Tibial nerve (tissue), 4 donors: ENCODE results near the gene OSGEP. TPM values are rescaled to one million over a fixed set of nuclear protein-coding genes. Genes with fewer than 3 reads are reported as not detected.
"Not testable (repeated sequence)": the region's sequence is repeated elsewhere in the genome, so short reads cannot be mapped to it uniquely, and the experiment has no call there.

Source experiments
- DNase-seq, 2 donors: peaks; one replicate each; pipeline ENCODE4 v3.0.0-alpha.2; 2019; ENCODE audit warnings: low spot score in 2 of 2
- H3K27ac ChIP-seq, 4 donors: fragments of 200-600 bp; sonication (generic) in 3 of 4; one replicate each; pipeline ENCODE4 v1.5.1; 2017 to 2019; ENCODE audit warnings: mild to moderate bottlenecking in 1 of 4
- H3K27me3 ChIP-seq, 2 donors: fragments of 200-600 bp; sonication (generic) in 1 of 2; one replicate each; pipeline versions ENCODE4 v1.5.1 to v1.6.0; 2017 to 2019
- H3K36me3 ChIP-seq, 3 donors: fragments of 200-600 bp; sonication (generic); one replicate each; pipeline ENCODE4 v1.5.1; 2018 to 2019
- H3K4me1 ChIP-seq, 4 donors: fragments of 200-600 bp; sonication (generic) in 3 of 4; one replicate each; pipeline ENCODE4 v1.5.1; 2017 to 2019
- H3K4me3 ChIP-seq, 4 donors: fragments of 200-600 bp; sonication (generic) in 3 of 4; one replicate each; pipeline ENCODE4 v1.5.1; 2017 to 2019; ENCODE audit warnings: mild to moderate bottlenecking in 1 of 4, moderate library complexity in 1 of 4
- H3K9me3 ChIP-seq, 4 donors: fragments of 200-600 bp; sonication (generic) in 3 of 4; one replicate each; pipeline ENCODE4 v1.5.1; 2017 to 2019
- EP300 ChIP-seq, 2 donors: sonication (generic); formaldehyde crosslinking; IDR thresholded peaks; one replicate each; pipeline ENCODE4 v1.6.1; 2017; ENCODE audit warnings: antibody characterized with exemption in 2 of 2, mild to moderate bottlenecking in 1 of 2
- POLR2A ChIP-seq, 2 donors: fragments of 450-650 bp; IDR thresholded peaks; one replicate each; pipeline ENCODE4 v1.6.1; 2017; ENCODE audit warnings: antibody characterized with exemption in 2 of 2, mild to moderate bottlenecking in 2 of 2, moderate library complexity in 2 of 2
- WGBS, 2 donors: methylation state at CpG; one replicate each; pipeline ENCODE4 v1.1.5; 2018; 5-methylcytosine and 5-hydroxymethylcytosine counted together
- total RNA-seq, 4 donors: library from RNA; depleted of rRNA; stranded (reverse); fragments of >200 nt; gene quantifications; one replicate each; pipeline ENCODE4 v1.1.0, GENCODE V29; 2016
- TF ChIP-seq, protein P1 (sequence below), 5 experiments: fragments of 200-600 bp in 3 of 5; fragments of 450-650 bp in 2 of 5; sonication (generic) in 3 of 5; IDR thresholded peaks; one replicate each; pipeline ENCODE4 v1.5.1; 2016 to 2019; ENCODE audit warnings: antibody characterized with exemption in 5 of 5, mild to moderate bottlenecking in 3 of 5, moderate library complexity in 2 of 5

The OSGEP gene
- total RNA-seq, 4 donors from 2014 or later: 58.4 to 115 (median 70.6) TPM

DNA sequence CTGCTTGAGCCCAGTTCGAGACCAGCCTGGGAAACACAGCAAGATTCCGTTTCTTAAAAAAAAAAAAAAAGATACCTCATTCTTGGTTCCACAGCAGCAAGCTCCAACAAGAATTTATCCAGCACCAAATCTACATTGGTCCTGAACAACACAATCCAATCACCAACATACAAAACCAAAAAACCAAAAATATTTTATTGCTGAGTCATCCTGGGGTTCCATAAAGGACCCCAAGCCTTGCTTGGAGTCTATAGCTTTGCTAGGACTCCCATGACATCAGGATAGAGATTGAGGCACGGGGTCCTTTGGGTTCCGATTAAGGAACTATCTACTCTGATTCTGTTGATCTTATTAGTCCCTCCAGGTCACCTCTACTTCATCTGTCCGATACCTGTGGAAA lies 7.7 kb downstream of the OSGEP start:
- Histone ChIP-seq H3K4me1 (no peaks in the 10 kb centered on the region), H3K27ac (no peak overlapping the region), H3K4me3 (no peak overlapping the region), H3K27me3 (no peaks in the 10 kb centered on the region), H3K36me3 (peaks cover 0 to 83% (median 40%) of the 10 kb centered on the region in 3 donors), H3K9me3 (no peaks in the 10 kb centered on the region)
- TF ChIP-seq POLR2A (IDR thresholded peaks at IDR 0.05): no peak
- no peak for TF ChIP-seq EP300 (IDR thresholded peaks at IDR 0.05)
- TF ChIP-seq, protein P1, sequence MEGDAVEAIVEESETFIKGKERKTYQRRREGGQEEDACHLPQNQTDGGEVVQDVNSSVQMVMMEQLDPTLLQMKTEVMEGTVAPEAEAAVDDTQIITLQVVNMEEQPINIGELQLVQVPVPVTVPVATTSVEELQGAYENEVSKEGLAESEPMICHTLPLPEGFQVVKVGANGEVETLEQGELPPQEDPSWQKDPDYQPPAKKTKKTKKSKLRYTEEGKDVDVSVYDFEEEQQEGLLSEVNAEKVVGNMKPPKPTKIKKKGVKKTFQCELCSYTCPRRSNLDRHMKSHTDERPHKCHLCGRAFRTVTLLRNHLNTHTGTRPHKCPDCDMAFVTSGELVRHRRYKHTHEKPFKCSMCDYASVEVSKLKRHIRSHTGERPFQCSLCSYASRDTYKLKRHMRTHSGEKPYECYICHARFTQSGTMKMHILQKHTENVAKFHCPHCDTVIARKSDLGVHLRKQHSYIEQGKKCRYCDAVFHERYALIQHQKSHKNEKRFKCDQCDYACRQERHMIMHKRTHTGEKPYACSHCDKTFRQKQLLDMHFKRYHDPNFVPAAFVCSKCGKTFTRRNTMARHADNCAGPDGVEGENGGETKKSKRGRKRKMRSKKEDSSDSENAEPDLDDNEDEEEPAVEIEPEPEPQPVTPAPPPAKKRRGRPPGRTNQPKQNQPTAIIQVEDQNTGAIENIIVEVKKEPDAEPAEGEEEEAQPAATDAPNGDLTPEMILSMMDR (IDR thresholded peaks at IDR 0.05): no peak
- no peak for DNase-seq
- 94 to 95% methylated on average over 5 of the region's 5 CpGs for WGBS, 2 donors

DNA sequence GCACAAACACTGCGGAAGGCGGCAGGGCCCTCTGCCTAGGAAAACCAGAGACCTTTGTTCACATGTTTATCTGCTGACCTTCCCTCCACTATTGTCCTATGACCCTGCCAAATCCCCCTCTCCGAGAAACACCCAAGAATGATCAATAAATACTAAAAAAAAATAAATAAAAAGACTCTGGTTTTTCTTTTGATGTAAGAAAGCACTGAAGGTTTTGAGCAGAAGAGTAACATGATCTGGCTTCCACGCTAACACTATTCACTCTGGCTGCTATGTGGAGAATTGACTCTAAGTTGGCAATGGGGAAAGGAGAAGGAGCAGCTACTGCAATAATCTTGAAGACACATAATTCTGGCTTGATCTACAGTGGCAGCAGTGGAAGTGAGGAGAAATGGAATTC lies 11.0 kb downstream of the OSGEP start:
- H3K36me3 ChIP-seq: peaks cover 0 to 51% (median 24%) of the 10 kb centered on the region in 3 donors
- H3K4me1 ChIP-seq, H3K9me3 ChIP-seq, DNase-seq, H3K27ac ChIP-seq, H3K27me3 ChIP-seq, H3K4me3 ChIP-seq: not testable (repeated sequence)
- WGBS, 2 donors: 46 to 67% methylated on average over 3 to 4 of the region's 4 CpGs

- H3K4me1 ChIP-seq: no peaks in the 10 kb centered on the region
- peaks cover 0 to 29% (median 5%) of the 10 kb centered on the region in 3 donors for H3K36me3 ChIP-seq
- TF ChIP-seq POLR2A (IDR thresholded peaks at IDR 0.05) (no peak), EP300 (IDR thresholded peaks at IDR 0.05) (no peak)
- TF ChIP-seq, protein P1 (IDR thresholded peaks at IDR 0.05): no peak
- H3K27ac ChIP-seq: no peak overlapping the region
- WGBS, 2 donors: 85 to 91% methylated on average over 2 of the region's 2 CpGs
- no peak overlapping the region for H3K4me3 ChIP-seq
- H3K9me3 ChIP-seq: no peaks in the 10 kb centered on the region
- no peak for DNase-seq
- no peaks in the 10 kb centered on the region for H3K27me3 ChIP-seq
Measured at GRCh38 chr14:20441461-20441860, 13.2 kb downstream of the OSGEP start.

GRCh38 chr14:20440882-20441281 lies 13.7 kb downstream of the OSGEP start:
- H3K4me1 ChIP-seq: peaks cover 0 to 4% (median 0%) of the 10 kb centered on the region in 4 donors
- H3K27ac ChIP-seq: no peak overlapping the region
- no peaks in the 10 kb centered on the region for H3K27me3 ChIP-seq
- no peaks in the 10 kb centered on the region for H3K9me3 ChIP-seq
- no peak for DNase-seq
- no peak for TF ChIP-seq POLR2A (IDR thresholded peaks at IDR 0.05)
- TF ChIP-seq EP300 (IDR thresholded peaks at IDR 0.05): no peak
- TF ChIP-seq, protein P1 (IDR thresholded peaks at IDR 0.05): no peak
- peaks cover 0 to 23% (median 4%) of the 10 kb centered on the region in 3 donors for H3K36me3 ChIP-seq
- H3K4me3 ChIP-seq: no peak overlapping the region
- WGBS, 2 donors: 75 to 76% methylated on average over 5 of the region's 5 CpGs

- Histone ChIP-seq H3K36me3 (peaks cover 0 to 19% (median under 1%) of the 10 kb centered on the region in 3 donors), H3K27me3 (no peaks in the 10 kb centered on the region), H3K4me3 (no peak overlapping the region), H3K9me3 (no peaks in the 10 kb centered on the region), H3K4me1 (peaks cover 0 to 8% (median under 1%) of the 10 kb centered on the region in 4 donors), H3K27ac (no peak overlapping the region)
- TF ChIP-seq, protein P1 (IDR thresholded peaks at IDR 0.05): no peak
- TF ChIP-seq EP300 (IDR thresholded peaks at IDR 0.05): no peak
- no peak for TF ChIP-seq POLR2A (IDR thresholded peaks at IDR 0.05)
- WGBS, 2 donors: 80 to 85% methylated on average over 5 of the region's 5 CpGs
- no peak for DNase-seq
Measured at GRCh38 chr14:20440465-20440864, 14.1 kb downstream of the OSGEP start.

DNA sequence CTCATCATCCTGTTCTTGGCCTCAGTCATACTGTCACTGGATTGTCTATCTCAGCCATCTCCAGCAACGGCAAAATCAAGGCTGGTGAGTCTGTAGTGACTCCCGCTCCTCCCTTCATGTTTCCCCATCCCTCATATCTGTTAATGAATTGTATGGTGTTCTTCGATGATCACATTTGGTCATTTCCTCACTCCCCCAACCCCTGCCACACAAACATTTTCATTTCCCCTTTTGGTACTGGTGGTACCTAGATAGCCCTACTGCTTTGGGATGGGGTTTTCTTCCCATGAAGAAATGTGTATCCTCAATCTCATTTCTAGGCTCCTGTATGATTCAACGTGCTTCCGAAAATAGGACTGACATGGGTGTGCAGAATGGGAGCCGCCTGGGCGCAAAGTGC lies 15.9 kb downstream of the OSGEP start:
- H3K27me3 ChIP-seq: no peaks in the 10 kb centered on the region
- DNase-seq: no peak
- H3K36me3 ChIP-seq: peaks cover 0 to 5% (median 0%) of the 10 kb centered on the region in 3 donors
- no peak overlapping the region for H3K4me3 ChIP-seq
- 83 to 88% methylated on average over 7 of the region's 7 CpGs for WGBS, 2 donors
- TF ChIP-seq, protein P1 (IDR thresholded peaks at IDR 0.05): no peak
- TF ChIP-seq EP300 (IDR thresholded peaks at IDR 0.05) (no peak), POLR2A (IDR thresholded peaks at IDR 0.05) (no peak)
- peaks cover 0 to 26% (median 10%) of the 10 kb centered on the region in 4 donors for H3K4me1 ChIP-seq
- H3K27ac ChIP-seq: no peak overlapping the region
- no peaks in the 10 kb centered on the region for H3K9me3 ChIP-seq
